ENCODE data around the gene ARHGAP15. TPM values are rescaled to one million over a fixed set of nuclear protein-coding genes. Genes with fewer than 3 reads are reported as not detected.

The ARHGAP15 gene
- total RNA-seq, 4 donors from 2014 or later = 7.9 to 32.5 (median 20.7) TPM

DNA sequence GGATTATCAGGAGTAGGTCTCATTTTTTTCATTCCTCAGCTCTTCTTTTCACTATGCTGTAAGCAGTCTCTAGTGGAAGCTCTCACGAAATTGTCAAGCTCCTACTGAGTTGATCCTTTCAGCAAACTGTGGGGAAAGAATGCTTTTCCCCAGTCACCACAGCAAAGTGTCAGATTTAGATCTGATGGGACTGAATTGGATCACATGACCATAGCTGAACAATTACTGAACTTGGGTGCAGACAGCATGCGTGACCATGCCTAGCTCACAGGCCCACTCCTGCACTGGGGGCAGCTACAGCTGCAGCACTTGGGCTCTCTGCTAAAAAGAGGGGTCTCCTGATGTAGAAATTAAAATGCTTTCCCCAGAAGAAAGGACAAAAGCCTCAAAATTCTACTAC lies 3.1 kb downstream of the ARHGAP15 start:
- TF ChIP-seq, protein P1, sequence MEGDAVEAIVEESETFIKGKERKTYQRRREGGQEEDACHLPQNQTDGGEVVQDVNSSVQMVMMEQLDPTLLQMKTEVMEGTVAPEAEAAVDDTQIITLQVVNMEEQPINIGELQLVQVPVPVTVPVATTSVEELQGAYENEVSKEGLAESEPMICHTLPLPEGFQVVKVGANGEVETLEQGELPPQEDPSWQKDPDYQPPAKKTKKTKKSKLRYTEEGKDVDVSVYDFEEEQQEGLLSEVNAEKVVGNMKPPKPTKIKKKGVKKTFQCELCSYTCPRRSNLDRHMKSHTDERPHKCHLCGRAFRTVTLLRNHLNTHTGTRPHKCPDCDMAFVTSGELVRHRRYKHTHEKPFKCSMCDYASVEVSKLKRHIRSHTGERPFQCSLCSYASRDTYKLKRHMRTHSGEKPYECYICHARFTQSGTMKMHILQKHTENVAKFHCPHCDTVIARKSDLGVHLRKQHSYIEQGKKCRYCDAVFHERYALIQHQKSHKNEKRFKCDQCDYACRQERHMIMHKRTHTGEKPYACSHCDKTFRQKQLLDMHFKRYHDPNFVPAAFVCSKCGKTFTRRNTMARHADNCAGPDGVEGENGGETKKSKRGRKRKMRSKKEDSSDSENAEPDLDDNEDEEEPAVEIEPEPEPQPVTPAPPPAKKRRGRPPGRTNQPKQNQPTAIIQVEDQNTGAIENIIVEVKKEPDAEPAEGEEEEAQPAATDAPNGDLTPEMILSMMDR (IDR thresholded peaks at IDR 0.05; ENCODE audit: low read depth) = no peak

DNA sequence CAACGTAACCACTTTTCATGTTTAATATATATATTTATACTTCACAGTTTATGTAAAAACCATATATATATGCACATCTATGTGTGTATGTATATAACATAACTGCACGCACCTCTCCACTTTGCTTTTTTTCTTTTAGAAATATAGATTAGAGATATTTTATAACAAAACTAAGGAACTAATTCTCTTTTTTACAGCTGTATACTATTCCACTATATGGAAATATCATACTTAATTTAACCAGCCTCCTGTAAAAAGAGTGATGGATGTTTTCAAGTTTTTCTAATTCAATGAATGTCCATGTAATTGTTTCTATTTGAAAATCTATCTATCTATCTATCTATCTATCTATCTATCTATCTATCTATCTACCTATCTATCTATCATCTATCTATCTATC lies 4.6 kb downstream of the ARHGAP15 start:
- TF ChIP-seq, protein P1 (IDR thresholded peaks at IDR 0.05; ENCODE audit: low read depth) = no peak

DNA sequence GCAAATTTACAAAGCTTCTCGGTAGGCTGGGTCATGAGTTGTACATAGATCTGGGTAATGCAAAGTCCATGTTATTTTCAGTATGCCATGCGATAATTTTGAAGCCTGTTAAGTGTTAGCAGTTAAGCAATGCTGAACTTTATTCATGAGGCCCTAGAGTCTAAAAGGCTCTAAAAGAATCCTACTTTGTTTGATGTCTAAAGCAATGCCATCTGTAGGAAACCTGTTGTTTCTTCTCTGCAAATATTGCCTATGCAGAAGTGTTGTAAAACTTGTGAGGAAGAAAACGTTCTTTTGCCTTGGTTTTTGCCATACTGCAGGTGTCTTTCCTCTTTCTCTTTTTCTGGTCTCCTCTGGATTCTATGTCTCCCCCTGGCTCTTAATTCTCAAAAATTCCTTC lies 9.1 kb downstream of the ARHGAP15 start:
- TF ChIP-seq, protein P1 (IDR thresholded peaks at IDR 0.05; ENCODE audit: low read depth) = no peak

DNA sequence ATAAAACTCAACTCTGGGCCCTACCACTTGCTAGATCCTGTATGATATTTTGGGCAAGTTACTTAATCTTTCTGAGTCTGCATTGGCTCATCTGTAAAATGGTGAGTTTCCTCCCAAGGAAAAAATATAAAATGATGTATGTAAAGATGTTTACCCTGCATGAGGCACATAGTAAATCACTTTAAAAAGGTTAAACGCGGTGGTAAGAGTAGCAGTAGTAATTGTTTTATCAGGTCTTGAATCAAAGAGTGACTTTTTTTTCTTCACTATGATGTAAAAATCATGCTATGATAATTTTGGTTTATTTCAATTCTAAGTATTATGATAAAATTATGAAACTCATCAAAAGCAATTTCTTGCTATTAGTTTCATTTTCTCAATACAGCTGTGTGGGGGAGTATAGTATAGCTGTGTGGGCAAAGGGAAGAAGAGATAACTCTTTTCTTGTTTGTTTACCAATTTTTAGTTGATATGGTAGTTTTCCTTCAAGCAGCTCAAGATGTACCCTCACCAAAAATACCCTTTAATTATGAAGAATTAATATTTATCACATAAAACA lies 10.7 kb downstream of the ARHGAP15 start:
- TF ChIP-seq, protein P1 (IDR thresholded peaks at IDR 0.05; ENCODE audit: low read depth) = no peak

DNA sequence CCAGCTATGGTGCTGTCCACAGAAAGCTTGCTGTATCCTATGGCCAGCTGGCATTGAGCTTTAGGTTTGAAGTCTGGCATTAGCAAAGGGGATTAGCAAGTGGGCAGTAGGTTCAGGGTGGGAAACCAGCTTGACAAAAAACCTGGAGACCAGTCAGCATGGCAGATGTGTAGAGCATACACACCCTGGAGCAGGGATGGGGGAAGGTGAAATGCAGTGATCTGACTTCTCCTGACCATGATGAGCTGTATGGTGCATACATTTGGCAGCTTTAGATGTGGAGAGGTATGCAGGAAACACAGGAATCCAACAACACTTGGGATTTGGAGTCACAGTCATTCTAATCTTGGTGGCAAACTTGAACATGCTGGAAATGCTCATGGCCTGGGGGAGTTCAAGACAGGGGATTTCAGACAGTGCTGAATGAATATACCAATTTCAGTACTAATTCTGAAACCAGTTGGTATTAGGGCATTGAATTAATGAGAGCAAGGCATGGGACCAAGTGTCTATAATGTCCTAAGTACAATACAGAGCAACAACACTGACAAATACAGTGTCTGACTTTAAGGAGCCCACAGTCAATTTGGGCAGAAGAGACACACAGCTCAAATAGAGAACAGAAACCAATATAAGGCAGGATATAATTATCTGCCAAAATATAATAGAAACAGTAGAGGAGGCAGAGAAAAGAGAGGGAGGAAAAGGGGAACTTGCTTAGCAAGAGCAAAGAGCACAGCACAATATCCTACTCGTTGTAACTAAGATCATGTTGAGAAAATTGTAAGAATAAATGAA lies 11.8 kb downstream of the ARHGAP15 start:
- TF ChIP-seq, protein P1 (IDR thresholded peaks at IDR 0.05; ENCODE audit: low read depth) = no peak

DNA sequence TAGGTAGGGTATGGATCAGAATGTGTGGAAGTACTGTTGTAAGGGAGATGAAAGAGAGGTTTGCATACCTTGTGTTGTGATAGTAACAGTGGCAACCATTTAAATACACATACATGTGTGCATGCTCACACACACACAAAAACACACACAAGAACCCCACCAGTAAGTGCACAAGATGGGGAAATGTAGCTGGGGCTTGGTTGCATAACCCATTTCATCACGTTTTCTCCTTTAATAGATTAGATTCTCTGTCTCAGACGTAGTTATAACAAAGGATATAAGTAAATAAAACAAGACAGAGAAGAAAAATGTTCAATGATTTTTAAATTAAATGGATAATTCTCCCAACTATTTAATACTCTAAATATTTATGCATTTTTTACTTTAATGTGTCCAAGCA lies 13.4 kb downstream of the ARHGAP15 start:
- TF ChIP-seq, protein P1 (IDR thresholded peaks at IDR 0.05; ENCODE audit: low read depth) = no peak

DNA sequence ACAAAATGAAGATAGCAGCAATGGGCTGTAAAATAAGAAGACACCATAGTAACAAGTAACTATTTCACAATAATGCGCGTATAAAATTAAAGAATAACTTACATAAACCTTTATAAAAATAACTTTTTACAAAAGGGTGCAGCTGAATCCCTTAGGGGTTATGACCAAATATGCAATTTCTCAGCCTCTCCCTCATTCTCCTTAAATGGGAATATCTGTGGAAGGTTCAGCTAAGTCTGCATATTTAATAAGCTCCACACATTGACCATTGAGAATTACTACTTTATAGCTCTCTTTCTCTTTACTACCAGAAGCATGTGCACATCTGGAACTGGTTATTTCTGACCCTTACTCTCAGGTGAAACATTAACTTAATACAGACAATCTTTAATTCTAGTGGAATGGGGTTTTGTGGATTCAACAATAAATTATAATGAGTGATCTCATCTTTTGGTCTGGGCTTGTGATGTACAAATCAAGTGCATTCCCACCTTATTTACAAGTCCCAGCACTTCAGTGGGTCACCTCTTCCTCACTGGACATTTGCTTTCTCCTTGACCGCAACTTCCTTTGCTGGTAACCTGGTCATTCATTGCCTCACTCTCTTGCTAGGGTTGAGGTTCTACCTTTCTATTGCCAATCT lies 15.7 kb downstream of the ARHGAP15 start:
- TF ChIP-seq, protein P1 (IDR thresholded peaks at IDR 0.05; ENCODE audit: low read depth) = no peak
